GM18951 (cell line): ENCODE measurements around the gene ITIH5.
"Not testable (repeated sequence)": the region's sequence is repeated elsewhere in the genome, so short reads cannot be mapped to it uniquely, and the experiment has no call there.

Experiments
- POLR2A ChIP-seq: IDR thresholded peaks from 4 replicates; pipeline ENCODE4 v1.6.1; 2011; ENCODE audit warnings: mild to moderate bottlenecking; ENCODE audit not compliant: insufficient read length, insufficient read depth; ENCODE audit errors: extremely low read depth
- in situ Hi-C: fragments of 300-500 bp; cut with MboI; formaldehyde crosslinking; loops from one replicate; pipeline ENCODE4 v1.12.0; 2022; ENCODE audit warnings: low sequenced_read_pairs, mixed read lengths, inconsistent platforms; ENCODE audit not compliant: unreplicated experiment

The ITIH5 gene

GRCh38 chr10:7672341-7673134, 5.8 kb upstream of the ITIH5 start:
- TF ChIP-seq POLR2A = no peak
- in situ Hi-C loops = loop anchor here (10.0 kb wide), 1 partner anchor 128 kb away; no protein-coding TSS in a partner anchor

GRCh38 chr10:7670157-7670556, 3.4 kb upstream of the ITIH5 start:
- in situ Hi-C loops = loop anchor here (10.0 kb wide), 1 partner anchor 125 kb away; no protein-coding TSS in a partner anchor
- no peak for TF ChIP-seq POLR2A

DNA sequence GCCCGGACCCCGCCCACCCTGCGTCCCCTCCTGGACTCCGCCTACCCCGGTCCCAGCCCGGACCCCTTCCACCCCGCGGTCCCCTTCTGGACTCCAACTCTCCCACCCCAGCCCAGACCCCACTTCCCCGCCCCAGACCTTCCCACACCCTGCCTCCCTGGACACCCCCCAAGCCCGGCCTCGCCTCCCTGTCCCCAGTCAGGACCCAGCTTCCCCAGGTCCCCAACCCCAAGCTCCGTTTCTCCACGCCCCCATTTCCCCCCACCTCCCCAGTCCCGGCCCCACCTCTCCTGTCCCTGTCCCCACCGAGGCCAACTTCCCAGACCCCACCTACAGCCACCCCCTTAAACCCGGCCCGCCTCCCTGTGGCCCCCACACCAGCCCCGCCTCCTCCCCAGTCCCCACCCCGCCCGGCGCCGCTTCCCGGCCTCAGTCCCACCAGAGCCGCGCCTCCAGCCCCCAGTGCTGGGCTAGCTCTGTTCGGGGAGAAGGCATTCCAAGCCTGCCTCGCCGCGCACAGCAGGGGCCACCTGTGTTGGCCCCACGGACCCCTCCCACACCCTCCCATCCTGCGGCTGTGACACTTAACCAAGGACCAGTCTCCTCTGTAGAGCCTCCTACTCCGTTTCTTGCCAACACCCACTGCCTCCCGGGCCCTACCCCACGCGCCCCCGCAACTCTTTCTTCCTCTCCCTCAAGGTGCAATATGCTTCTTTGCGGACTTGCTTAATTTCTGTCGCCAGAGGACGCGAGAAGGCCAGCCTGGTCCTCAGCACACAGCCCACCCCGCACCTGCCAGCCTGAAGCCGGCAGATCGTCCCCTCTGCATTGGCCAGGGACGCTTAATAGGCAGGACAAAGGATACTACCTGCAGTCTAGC, 736 bp upstream of the ITIH5 start:
- in situ Hi-C loops = no loop called here
- TF ChIP-seq POLR2A = no peak

- no peak for TF ChIP-seq POLR2A
- in situ Hi-C loops = no loop called here
Observed at GRCh38 chr10:7665767-7666166, 999 bp downstream of the ITIH5 start.

- TF ChIP-seq POLR2A = no peak
Observed at GRCh38 chr10:7664707-7665106, 2.1 kb downstream of the ITIH5 start.

DNA sequence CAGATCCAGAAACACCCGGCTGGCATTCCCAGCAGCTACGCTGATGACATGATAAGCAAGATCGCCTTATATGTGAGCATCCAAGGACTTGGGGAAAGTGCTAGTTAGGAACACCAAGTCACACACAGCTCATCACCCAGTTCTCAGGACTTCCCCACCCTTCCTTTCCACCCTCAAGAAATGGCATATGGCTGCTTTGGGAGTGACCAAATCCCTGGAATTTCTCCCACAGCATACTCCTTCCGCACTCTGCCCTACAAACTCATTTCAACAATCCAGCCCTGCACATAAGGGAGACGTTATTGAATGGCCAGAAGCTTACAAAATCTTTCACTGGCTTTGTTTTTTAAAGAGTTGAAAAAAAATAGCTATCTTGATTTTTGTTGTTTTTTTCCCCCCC, 4.2 kb downstream of the ITIH5 start:
- no peak for TF ChIP-seq POLR2A
- in situ Hi-C loops = no loop called here

More at GRCh38 chr10:7664707-7665106, 2.1 kb downstream of the ITIH5 start:
- in situ Hi-C loops = no loop called here

- no peak for TF ChIP-seq POLR2A
- in situ Hi-C loops = no loop called here
Observed at GRCh38 chr10:7659560-7659959, 7.2 kb downstream of the ITIH5 start.

DNA sequence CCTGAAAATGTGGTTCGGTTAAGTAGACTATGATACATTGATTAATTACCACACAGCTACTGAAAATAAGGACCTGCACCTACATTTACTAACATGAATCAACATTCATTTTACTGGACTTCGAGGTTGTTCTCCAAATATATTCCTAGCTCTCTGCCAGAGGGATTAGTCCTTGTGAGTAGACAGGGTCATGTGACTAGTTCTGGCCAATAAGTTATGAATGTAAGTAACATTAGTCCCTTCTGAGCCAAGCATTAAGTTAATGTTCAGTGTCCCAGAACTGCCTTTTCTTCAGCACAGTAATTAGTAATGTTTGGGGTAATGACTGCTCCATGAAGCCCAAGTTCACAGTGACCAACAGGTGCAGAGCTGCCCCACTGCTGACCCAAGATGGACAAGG, 9.2 kb downstream of the ITIH5 start:
- in situ Hi-C loops = no loop called here
- no peak for TF ChIP-seq POLR2A

DNA sequence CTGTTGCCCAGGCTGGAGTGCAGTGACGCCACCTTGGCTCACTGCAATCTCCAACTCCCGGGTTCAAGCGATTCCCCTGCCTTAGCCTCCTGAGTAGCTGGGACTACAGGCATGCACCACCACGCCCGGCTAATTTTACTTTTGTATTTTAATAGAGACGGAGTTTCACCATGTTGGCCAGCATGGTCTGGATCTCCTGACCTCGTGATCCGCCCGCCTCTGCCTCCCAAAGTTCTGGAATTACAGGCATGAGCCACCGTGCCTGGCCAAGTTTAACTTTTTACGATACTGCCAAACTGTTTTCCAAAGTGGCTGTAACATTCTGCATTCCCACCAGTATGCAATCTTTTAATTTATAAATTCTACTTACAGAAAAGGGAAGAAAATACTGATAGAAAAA, 9.7 kb downstream of the ITIH5 start:
- in situ Hi-C loops = not testable (repeated sequence)

DNA sequence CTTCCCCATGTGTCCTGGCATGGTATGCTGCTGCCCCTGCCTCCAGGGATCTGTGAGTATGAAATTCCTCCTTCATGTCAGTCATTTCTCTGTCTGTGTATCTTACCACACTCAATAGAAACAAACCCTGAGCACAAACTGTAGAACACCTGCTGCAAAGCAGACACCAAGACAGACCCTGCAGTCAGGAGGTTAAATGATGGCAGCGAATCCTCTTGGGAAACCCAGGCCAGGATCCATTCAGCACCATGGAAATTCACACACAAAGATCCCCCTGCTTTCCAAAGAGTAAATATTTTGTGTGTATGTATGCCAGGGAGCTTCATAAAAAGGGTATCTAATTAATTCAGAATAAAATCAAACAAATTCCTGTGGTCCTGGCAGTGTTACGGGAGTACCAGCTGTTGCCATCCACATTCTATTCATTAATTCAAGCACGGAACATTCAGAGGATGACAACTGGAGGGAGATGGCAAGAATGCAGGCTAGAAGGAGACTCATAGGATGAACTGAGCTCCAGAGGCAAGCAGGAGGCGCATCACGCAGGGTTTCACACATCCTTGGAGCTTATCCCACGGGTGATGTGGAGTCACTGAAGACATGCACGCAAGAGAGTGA, 14.8 kb downstream of the ITIH5 start:
- TF ChIP-seq POLR2A = no peak
- in situ Hi-C loops = no loop called here

GRCh38 chr10:7649673-7650300, 17.0 kb downstream of the ITIH5 start:
- in situ Hi-C loops = no loop called here
- TF ChIP-seq POLR2A = no peak

DNA sequence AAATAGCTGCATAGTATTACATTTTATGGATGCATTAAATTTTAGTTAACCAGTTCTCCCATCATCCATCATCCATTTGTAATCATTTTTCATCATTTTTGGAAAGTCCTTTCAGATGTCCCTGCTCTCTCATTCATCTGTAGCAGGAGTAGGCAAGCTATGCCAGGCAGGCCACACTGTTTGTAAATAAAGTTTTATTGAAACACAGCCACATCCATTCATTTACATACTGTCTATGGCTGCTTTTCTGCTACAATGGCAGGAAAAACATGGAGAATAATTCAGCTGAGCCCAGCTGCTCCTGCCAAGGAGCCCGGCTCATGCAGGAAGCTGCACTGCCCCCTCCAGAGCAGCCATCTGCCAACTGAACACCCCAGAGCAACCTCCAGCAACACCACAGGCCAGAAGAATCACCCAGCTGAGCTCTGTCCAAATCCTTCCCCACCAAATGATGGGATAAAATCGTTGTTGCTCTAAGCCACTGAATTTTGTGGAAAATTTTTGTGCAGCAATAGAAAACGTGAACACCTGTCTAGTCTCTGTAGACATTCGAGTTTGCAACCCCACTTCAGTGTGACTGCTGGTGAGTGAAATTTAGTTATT, 19.6 kb downstream of the ITIH5 start:
- in situ Hi-C loops = no loop called here
- no peak for TF ChIP-seq POLR2A

DNA sequence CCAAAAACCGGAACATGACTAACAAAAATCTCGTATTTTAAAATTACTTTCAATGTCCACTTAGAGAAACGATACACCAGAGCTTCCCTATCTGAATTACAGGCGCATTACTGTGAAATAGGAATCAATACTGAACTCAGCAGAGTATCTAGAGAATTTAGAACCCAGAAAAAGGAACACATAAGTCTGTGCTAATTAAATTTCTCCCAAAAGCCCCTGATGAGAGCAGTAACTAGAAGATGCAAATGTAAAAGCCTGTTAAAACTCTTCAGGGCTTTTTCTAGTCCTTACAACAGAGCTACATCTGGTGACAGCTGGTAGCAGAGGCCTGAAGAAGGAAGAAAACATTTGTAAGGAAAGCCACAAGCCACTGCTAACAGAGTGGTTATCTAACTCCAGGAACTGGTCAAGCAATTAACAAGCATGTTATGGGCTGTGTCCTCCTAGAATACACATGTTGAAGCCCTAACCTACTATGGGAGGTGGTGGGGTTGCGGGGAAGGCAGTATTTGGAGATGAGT, 24.2 kb downstream of the ITIH5 start:
- TF ChIP-seq POLR2A = no peak
- in situ Hi-C loops = no loop called here
